HG02981 (cell line): Measurements from ENCODE around the gene ALG1.
"Not testable (repeated sequence)": the region's sequence is repeated elsewhere in the genome, so short reads cannot be mapped to it uniquely, and the experiment has no call there.

Experiments used
- ATAC-seq: cut with Tn5 transposase; IDR thresholded peaks from one replicate; pipeline ENCODE4 v1.9.1; 2021; ENCODE audit warnings: mild to moderate bottlenecking, moderate library complexity; ENCODE audit not compliant: unreplicated experiment

Gene ALG1

GRCh38 chr16:5097061-5097469 lies 25.4 kb downstream of the ALG1 start:
- not testable (repeated sequence) for ATAC-seq

- ATAC-seq, result peak; percentile 91
These were observed 26.0 kb downstream of the ALG1 start, which contains the start of gene EEF2KMT for GRCh38 chr16:5097470-5098220. TSS of gene EEF2KMT (minus strand) at chr16:5097795. CDS start at chr16:5097739, 56 bp downstream.

GRCh38 chr16:5098221-5099159 lies 26.8 kb downstream of the ALG1 start:
- peak; percentile 80 for ATAC-seq

DNA sequence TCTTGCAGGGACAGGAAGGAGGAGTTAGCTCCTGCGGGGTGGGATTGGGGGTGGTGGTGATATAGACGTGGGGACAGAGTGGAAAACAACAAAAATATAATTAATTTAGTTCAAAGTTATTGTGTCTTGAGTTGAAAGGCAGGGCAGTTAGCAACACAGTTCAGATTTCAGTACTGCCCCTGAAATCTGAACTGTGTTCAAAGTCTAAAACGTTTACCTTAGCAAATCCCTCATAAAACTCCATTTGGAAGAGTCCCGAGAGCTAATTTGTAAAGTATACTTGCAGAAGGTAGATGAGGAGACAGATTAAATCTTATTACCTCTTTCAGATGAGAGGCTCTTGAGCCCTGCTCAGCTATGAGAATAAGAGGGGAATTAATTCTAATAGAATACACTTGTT lies 27.5 kb downstream of the ALG1 start:
- not testable (repeated sequence) for ATAC-seq

- not testable (repeated sequence) for ATAC-seq
These were observed 31.8 kb downstream of the ALG1 start for GRCh38 chr16:5103296-5104032.

GRCh38 chr16:5105039-5105438 lies 33.4 kb downstream of the ALG1 start:
- not testable (repeated sequence) for ATAC-seq

GRCh38 chr16:5108505-5109158 lies 37.0 kb downstream of the ALG1 start:
- ATAC-seq, result no peak

DNA sequence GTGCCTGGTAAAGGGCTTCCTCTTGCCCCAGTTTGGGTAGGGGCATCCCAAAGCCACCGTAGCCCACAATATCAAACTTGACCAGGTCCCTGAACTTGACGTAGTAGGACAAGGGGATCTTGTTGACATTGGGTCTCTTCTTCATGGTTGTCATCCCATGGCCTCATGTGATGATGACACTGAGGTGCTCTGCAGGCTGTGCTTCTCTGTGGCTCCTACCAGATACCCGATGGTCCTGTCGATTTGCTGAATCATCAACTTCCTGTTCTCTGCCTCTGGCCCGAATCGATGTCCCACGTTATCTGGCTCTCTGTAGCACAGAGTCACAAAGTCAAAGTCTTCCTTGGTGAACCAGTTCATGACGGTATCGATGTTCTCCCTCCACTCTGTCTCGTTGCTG lies 39.3 kb downstream of the ALG1 start:
- not testable (repeated sequence) for ATAC-seq

GRCh38 chr16:5116780-5117295 lies 45.2 kb downstream of the ALG1 start:
- not testable (repeated sequence) for ATAC-seq

DNA sequence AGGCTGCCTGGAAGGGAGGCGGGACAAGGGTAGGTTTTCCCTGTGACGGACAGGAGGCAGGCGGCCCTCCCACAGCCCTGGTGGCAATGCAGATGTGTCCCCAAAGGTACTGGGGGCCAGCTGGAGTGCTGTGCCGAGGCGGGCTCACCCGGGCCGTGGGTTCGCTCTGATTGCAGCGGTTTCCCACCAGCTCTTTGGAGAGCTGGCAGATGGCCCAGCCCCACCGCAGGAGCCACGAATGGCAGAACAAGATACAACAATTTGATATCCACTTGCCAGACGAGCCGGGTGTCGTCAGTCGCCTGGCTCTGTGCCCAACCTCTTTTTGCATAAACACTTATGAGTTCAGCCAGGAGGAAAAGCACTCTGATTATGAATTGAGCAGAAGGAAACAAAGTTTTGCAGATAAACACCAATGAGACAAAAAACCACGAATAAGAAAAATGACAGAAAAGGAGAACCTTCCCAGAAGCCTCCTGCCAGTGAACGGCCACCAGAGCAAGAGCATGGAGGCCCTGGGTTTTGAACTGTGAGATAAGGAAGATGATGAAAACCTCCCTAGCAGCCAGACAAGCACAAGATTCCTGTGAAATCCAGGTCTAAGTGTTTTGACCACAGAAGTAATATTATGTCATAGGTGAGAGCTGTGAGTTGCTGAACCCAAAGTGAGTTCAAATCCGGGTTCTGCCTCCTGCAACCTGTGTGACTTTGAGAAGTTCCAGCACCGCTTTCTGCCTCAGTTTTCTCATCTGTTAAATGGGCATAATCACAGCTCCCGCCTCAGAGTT lies 45.9 kb downstream of the ALG1 start:
- ATAC-seq, result not testable (repeated sequence)

- ATAC-seq, result not testable (repeated sequence)
These were observed 59.9 kb downstream of the ALG1 start for GRCh38 chr16:5131467-5132004.

- not testable (repeated sequence) for ATAC-seq
These were observed 61.4 kb downstream of the ALG1 start for GRCh38 chr16:5132915-5133600.

- ATAC-seq, result not testable (repeated sequence)
These were observed 63.3 kb downstream of the ALG1 start for GRCh38 chr16:5134739-5135452.
